ENCODE results near the gene KCNQ1OT1.

Gene KCNQ1OT1

DNA sequence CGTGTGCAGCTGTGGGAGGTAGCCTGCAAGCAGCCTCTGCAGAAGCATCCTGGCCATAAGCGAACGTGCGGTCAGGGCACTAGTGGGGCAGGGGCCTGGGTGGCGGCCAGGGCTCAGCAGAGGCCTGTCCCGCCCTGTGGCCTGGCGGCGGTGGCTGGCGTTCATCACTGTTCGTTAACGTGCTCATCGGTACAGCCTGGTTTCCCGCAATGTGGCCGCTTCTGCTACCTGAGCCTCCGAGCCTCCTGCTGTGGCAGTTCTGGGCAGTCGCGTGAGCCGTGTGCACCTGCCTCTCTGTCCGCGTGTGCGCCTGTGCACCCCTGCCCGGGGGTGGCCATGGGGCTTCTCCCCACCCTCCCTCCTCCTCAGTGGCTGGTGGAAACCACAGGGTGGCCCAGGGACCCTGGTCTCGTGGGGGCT lies 117.9 kb downstream of the KCNQ1OT1 start:
- TF ChIP-seq POLR2A (IDR thresholded peaks at IDR 0.05; ENCODE audit: extremely low read depth, insufficient read length) (no peak), MYC (IDR thresholded peaks at IDR 0.05; ENCODE audit: low read depth, low read length) (no peak)
- TF ChIP-seq, protein P1, sequence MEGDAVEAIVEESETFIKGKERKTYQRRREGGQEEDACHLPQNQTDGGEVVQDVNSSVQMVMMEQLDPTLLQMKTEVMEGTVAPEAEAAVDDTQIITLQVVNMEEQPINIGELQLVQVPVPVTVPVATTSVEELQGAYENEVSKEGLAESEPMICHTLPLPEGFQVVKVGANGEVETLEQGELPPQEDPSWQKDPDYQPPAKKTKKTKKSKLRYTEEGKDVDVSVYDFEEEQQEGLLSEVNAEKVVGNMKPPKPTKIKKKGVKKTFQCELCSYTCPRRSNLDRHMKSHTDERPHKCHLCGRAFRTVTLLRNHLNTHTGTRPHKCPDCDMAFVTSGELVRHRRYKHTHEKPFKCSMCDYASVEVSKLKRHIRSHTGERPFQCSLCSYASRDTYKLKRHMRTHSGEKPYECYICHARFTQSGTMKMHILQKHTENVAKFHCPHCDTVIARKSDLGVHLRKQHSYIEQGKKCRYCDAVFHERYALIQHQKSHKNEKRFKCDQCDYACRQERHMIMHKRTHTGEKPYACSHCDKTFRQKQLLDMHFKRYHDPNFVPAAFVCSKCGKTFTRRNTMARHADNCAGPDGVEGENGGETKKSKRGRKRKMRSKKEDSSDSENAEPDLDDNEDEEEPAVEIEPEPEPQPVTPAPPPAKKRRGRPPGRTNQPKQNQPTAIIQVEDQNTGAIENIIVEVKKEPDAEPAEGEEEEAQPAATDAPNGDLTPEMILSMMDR (IDR thresholded peaks at IDR 0.05; ENCODE audit: low read depth, low read length), result no peak
- TF ChIP-seq, protein P2, sequence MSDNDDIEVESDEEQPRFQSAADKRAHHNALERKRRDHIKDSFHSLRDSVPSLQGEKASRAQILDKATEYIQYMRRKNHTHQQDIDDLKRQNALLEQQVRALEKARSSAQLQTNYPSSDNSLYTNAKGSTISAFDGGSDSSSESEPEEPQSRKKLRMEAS (IDR thresholded peaks at IDR 0.05; ENCODE audit: low read depth, low read length), result no peak
- no peak for DNase-seq (ENCODE audit: low read depth)

DNA sequence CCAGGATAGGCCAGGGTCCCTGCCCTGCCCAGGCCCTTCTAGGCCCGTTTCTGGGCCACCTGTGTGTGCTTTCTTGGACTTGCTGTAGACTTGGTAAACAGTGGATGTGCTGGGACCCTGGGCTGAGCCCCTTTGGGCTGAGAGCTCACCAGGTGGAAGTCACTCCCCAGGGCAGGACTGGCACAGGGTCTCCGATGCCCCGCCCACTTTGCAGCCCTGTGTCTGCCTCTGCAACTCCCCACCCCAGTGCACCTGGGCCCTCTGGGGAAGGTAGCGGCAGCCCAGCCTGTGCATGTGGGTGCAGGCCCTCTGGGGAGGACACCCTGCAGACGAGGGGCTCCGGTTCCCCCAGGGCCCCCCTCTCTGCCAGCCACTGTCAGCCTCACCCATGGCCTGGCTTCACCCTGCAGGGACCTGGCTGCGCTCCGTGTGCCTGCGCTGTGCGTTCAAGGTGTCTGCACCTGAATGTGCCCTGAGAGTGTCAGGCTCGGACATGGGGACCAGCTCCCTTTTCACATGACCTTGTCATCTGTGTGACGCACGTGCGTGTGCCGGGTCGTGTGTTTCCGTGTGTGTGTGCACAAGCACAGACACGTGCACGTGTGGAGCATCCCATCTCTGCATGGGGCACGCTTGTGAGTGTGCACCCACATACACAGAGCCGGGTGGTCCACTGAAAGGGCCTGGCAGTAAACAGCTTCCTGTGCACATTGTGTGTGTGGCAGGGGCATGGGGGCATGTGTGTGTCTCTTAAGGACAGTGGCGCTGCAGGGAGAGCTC lies 118.5 kb downstream of the KCNQ1OT1 start:
- no peak overlapping the region for H3K4me3 ChIP-seq (ENCODE audit: low read depth, low read length)
- TF ChIP-seq POLR2A (IDR thresholded peaks at IDR 0.05; ENCODE audit: extremely low read depth, insufficient read length) (no peak), MYC (IDR thresholded peaks at IDR 0.05; ENCODE audit: low read depth, low read length) (no peak)
- TF ChIP-seq, protein P1 (IDR thresholded peaks at IDR 0.05; ENCODE audit: low read depth, low read length), result no peak
- TF ChIP-seq, protein P2 (IDR thresholded peaks at IDR 0.05; ENCODE audit: low read depth, low read length), result no peak
- no peak for DNase-seq (ENCODE audit: low read depth)

More for the DNA sequence above, 117.9 kb downstream of the KCNQ1OT1 start:
- H3K4me3 ChIP-seq (ENCODE audit: low read depth, low read length), result no peak overlapping the region

DNA sequence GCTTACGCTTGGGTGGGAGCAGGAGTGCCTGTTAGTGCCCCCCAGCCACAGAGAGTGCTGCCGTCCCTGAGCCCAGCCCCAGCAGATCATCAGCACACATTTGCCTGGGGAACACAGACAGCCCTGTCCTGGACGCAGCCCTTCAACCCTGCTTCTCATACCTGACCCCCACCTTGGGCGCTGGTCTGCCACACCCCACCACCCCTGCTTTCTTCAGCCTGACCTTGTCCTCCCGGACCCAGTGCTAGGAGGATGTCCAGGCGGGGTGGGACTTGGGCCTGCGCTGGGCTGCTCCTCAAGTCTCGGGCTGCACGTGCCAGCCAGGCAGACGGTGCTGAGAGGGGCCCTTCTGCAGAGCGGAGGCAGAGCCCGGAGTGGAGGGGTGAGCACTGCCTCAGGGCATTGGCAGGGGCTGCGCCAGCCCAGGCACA lies 119.2 kb downstream of the KCNQ1OT1 start:
- DNase-seq (ENCODE audit: low read depth), result no peak
- TF ChIP-seq, protein P1 (IDR thresholded peaks at IDR 0.05; ENCODE audit: low read depth, low read length), result no peak
- TF ChIP-seq, protein P2 (IDR thresholded peaks at IDR 0.05; ENCODE audit: low read depth, low read length), result no peak
- TF ChIP-seq MYC (IDR thresholded peaks at IDR 0.05; ENCODE audit: low read depth, low read length) (no peak), POLR2A (IDR thresholded peaks at IDR 0.05; ENCODE audit: extremely low read depth, insufficient read length) (no peak)
- no peak overlapping the region for H3K4me3 ChIP-seq (ENCODE audit: low read depth, low read length)

DNA sequence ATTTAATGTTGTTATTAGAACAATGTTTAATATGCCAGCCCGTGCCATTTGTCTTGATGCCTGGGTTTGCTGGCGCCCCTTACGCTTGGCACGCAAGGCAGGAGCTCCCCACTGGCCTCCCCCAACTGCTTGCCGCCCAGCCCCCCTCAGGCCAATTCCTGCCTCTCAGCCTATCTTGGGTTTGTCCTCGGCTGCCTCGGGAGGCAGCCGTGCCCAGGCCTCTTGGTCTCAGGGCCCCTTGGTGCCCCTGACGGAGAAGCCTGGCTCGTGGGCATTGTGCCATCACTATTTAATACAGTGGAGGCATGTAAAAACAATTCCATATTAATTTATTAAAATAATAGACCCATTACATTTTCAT lies 119.8 kb downstream of the KCNQ1OT1 start:
- no peak overlapping the region for H3K4me3 ChIP-seq (ENCODE audit: low read depth, low read length)
- DNase-seq (ENCODE audit: low read depth), result no peak
- TF ChIP-seq, protein P1 (IDR thresholded peaks at IDR 0.05; ENCODE audit: low read depth, low read length), result no peak
- TF ChIP-seq MYC (IDR thresholded peaks at IDR 0.05; ENCODE audit: low read depth, low read length) (no peak), POLR2A (IDR thresholded peaks at IDR 0.05; ENCODE audit: extremely low read depth, insufficient read length) (no peak)
- TF ChIP-seq, protein P2 (IDR thresholded peaks at IDR 0.05; ENCODE audit: low read depth, low read length), result no peak

DNA sequence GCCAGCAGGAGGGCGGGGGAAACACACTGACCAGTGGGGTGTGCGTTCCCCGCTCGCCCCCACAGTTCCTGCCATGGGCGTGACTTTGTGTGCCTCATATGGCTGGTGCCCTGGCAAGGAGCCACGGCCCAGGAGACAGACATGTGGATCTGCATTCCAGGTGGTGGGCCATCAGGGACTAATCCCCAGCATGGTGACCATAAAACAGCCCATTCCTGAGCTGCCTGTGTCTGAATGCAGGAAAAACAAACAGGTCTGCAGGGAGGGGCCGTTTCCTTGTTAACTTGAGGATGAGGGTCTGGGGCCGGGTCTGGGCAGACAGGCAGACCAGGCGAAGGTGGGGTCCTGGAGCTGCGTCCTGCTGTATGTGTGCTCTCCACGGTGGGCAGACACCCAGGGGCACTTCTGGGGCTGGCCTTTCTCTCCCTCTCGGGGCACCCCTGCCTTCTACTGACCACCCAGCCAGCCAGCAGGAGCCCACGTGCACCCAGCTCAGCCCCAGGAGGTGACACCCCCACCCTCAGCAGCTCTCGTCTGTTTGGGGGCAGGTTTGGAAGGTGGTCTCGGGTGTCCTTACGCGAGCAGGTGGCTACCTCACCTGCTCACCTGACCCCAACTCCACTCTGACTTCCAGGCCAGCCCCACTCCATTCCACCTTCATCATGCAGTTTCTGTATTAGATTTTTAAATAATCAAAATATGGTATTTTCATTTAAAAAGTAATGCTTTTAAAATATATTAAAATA lies 120.3 kb downstream of the KCNQ1OT1 start:
- no peak for DNase-seq (ENCODE audit: low read depth)
- TF ChIP-seq, protein P1 (IDR thresholded peaks at IDR 0.05; ENCODE audit: low read depth, low read length), result no peak
- TF ChIP-seq MYC (IDR thresholded peaks at IDR 0.05; ENCODE audit: low read depth, low read length) (no peak), POLR2A (IDR thresholded peaks at IDR 0.05; ENCODE audit: extremely low read depth, insufficient read length) (no peak)
- TF ChIP-seq, protein P2 (IDR thresholded peaks at IDR 0.05; ENCODE audit: low read depth, low read length), result no peak
- H3K4me3 ChIP-seq (ENCODE audit: low read depth, low read length), result no peak overlapping the region
